Tibial artery (tissue), 4 donors: ENCODE results near the gene FTL.

ENCODE experiments used
- DNase-seq, 2 donors: peaks; one replicate each; pipeline ENCODE4 v3.0.0-alpha.2; 2019
- H3K27ac ChIP-seq, 2 donors: fragments of 200-600 bp; sonication (generic) in 1 of 2; 1 replicate in 1 of 2; 2 replicates in 1 of 2; pipeline ENCODE4 v1.5.1; 2018 to 2019; ENCODE audit warnings: mild to moderate bottlenecking in 1 of 2
- H3K27me3 ChIP-seq, 2 donors: fragments of 200-600 bp; sonication (generic) in 1 of 2; one replicate each; pipeline versions ENCODE4 v1.5.1 to v1.6.0; 2016 to 2019
- H3K36me3 ChIP-seq, 3 donors: fragments of 200-600 bp; sonication (generic) in 2 of 3; one replicate each; pipeline ENCODE4 v1.5.1; 2016 to 2019; ENCODE audit warnings: mild to moderate bottlenecking in 2 of 3
- H3K4me1 ChIP-seq, 4 donors: fragments of 200-600 bp; sonication (generic) in 2 of 4; 1 replicate in 3 of 4; 2 replicates in 1 of 4; pipeline ENCODE4 v1.5.1; 2016 to 2019
- H3K4me3 ChIP-seq, 2 donors: fragments of 200-600 bp; sonication (generic) in 1 of 2; 1 replicate in 1 of 2; 2 replicates in 1 of 2; pipeline ENCODE4 v1.5.1; 2018 to 2019; ENCODE audit warnings: mild to moderate bottlenecking in 2 of 2
- H3K9me3 ChIP-seq, 3 donors: fragments of 200-600 bp; sonication (generic) in 1 of 3; one replicate each; pipeline ENCODE4 v1.5.1; 2016 to 2019
- CTCF ChIP-seq, 2 experiments: fragments of 200-600 bp in 1 of 2; fragments of 450-650 bp in 1 of 2; IDR thresholded peaks; one replicate each; pipeline ENCODE4 v1.5.1; 2017 to 2019; ENCODE audit warnings: antibody characterized with exemption in 2 of 2, mild to moderate bottlenecking in 1 of 2, moderate library complexity in 1 of 2
- intact Hi-C: fragments of 100-400 bp; cut with DNase I; formaldehyde crosslinking; loops from one replicate; pipeline ENCODE4 v1.15.0; 2023; ENCODE audit warnings: low total_unique reads

Gene FTL

GRCh38 chr19:48969276-48970138, 4.4 kb downstream of the FTL start:
- H3K9me3 ChIP-seq, result no peaks in the 10 kb centered on the region
- H3K4me3 ChIP-seq, result no peak overlapping the region
- no peak for TF ChIP-seq CTCF (IDR thresholded peaks at IDR 0.05)
- peak overlapping the region in 1 of 2 donors; percentile 88 for H3K27ac ChIP-seq
- H3K27me3 ChIP-seq, result no peaks in the 10 kb centered on the region
- H3K4me1 ChIP-seq, result peaks cover 0 to 41% (median 31%) of the 10 kb centered on the region in 4 donors
- intact Hi-C loops, result loop anchor here (5.0 to 10.0 kb wide), 2 partner anchors 95 to 172 kb away; partner anchors contain the start of gene PPP1R15A
- peaks cover 60 to 78% (median 61%) of the 10 kb centered on the region in 3 donors for H3K36me3 ChIP-seq
- no peak for DNase-seq

- no peak for DNase-seq
- H3K36me3 ChIP-seq, result peaks cover 63 to 86% (median 67%) of the 10 kb centered on the region in 3 donors
- intact Hi-C loops, result loop anchor here (5.0 kb wide), 1 partner anchor 173 kb away; no protein-coding TSS in a partner anchor
- no peaks in the 10 kb centered on the region for H3K9me3 ChIP-seq
- no peak for TF ChIP-seq CTCF (IDR thresholded peaks at IDR 0.05)
- no peak overlapping the region for H3K4me3 ChIP-seq
- H3K27ac ChIP-seq, result peak overlapping the region in 1 of 2 donors; percentile 29
- no peaks in the 10 kb centered on the region for H3K27me3 ChIP-seq
- H3K4me1 ChIP-seq, result peaks cover 0 to 37% (median 28%) of the 10 kb centered on the region in 4 donors
Observed at GRCh38 chr19:48970139-48970766, 5.1 kb downstream of the FTL start.

- Histone ChIP-seq H3K36me3 (peaks cover 62 to 91% (median 67%) of the 10 kb centered on the region in 3 donors), H3K27ac (peak overlapping the region in 1 of 2 donors; percentile 29)
Observed at GRCh38 chr19:48970923-48971395, 5.8 kb downstream of the FTL start.

GRCh38 chr19:48975947-48976847, 11.1 kb downstream of the FTL start:
- no peak overlapping the region for H3K4me3 ChIP-seq
- intact Hi-C loops, result no loop called here
- peaks cover 33 to 73% (median 37%) of the 10 kb centered on the region in 3 donors for H3K36me3 ChIP-seq
- H3K27me3 ChIP-seq, result no peaks in the 10 kb centered on the region
- DNase-seq, result no peak
- H3K4me1 ChIP-seq, result peaks cover 4 to 27% (median 12%) of the 10 kb centered on the region in 4 donors
- peak overlapping the region in 1 of 2 donors; percentile 80 for H3K27ac ChIP-seq
- no peak for TF ChIP-seq CTCF (IDR thresholded peaks at IDR 0.05)
- H3K9me3 ChIP-seq, result no peaks in the 10 kb centered on the region

More at GRCh38 chr19:48970923-48971395, 5.8 kb downstream of the FTL start:
- peaks cover 0 to 37% (median 28%) of the 10 kb centered on the region in 4 donors for H3K4me1 ChIP-seq
- DNase-seq, result peak; percentile 70 to 85
- H3K4me3 ChIP-seq, result no peak overlapping the region
- no peaks in the 10 kb centered on the region for H3K27me3 ChIP-seq
- TF ChIP-seq CTCF (IDR thresholded peaks at IDR 0.05), result peak; percentile 89 to 91
- intact Hi-C loops, result loop anchor here (5.0 kb wide), 1 partner anchor 174 kb away; no protein-coding TSS in a partner anchor
- no peaks in the 10 kb centered on the region for H3K9me3 ChIP-seq

- H3K36me3 ChIP-seq, result peaks cover 41 to 76% (median 46%) of the 10 kb centered on the region in 3 donors
- no peak for TF ChIP-seq CTCF (IDR thresholded peaks at IDR 0.05)
- no peak overlapping the region for H3K4me3 ChIP-seq
- DNase-seq, result no peak
- H3K27me3 ChIP-seq, result no peaks in the 10 kb centered on the region
- intact Hi-C loops, result no loop called here
- no peaks in the 10 kb centered on the region for H3K9me3 ChIP-seq
- H3K4me1 ChIP-seq, result peaks cover 4 to 27% (median 12%) of the 10 kb centered on the region in 4 donors
- peak overlapping the region; percentile 78 to 80 for H3K27ac ChIP-seq
Observed at GRCh38 chr19:48977061-48977460, 12.0 kb downstream of the FTL start.
